GM19025 (cell line): Measurements from ENCODE around the gene NOX5.

ENCODE experiments used
- ATAC-seq: cut with Tn5 transposase; IDR thresholded peaks from one replicate; pipeline ENCODE4 v1.9.1; 2021; ENCODE audit warnings: mild to moderate bottlenecking, low read depth, moderate library complexity; ENCODE audit not compliant: unreplicated experiment

NOX5 gene

GRCh38 chr15:69094124-69094921 lies 79.8 kb downstream of the NOX5 start:
- ATAC-seq = no peak

DNA sequence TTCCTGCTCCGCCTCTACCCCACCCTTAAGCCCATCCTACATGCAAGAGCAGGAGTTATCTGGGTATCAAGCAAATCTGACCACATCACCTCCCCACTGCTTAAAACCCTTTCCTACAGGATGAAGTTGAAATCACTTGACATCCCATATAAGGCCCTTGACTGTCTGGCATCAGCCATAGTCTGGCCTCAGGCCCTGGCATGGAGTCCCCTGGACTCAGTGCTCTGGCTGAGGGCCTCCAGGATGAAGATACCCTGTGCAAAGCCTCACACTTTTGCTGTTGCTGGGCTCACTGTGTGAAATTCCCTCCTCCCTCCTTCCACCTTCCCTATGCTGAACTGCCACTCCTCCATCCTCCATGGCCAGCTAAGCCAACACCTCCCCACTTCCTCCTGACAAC lies 80.8 kb downstream of the NOX5 start:
- no peak for ATAC-seq

DNA sequence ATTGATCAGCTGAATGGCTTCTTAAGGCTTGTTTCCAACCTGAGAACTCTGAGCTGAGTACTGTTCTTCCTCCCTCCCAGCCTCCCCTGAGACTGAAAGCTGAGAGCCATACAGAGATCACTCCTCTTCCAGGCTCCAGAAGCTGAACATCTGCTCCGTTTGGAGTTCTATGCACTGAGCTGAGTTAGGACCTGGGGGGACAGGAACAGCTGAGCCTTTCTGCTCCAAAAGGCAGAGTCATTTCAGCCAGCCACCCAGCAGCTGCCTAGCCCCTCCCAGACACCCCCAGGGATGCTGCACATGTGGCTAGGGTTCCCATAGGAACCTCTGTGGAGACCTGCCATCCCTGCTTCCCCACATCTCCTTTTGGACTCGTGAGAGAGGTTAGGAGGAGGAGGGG lies 81.7 kb downstream of the NOX5 start:
- ATAC-seq = no peak

GRCh38 chr15:69096626-69097025 lies 82.1 kb downstream of the NOX5 start:
- ATAC-seq = no peak

- ATAC-seq = no peak
Measured at GRCh38 chr15:69098771-69099170, 84.3 kb downstream of the NOX5 start.

GRCh38 chr15:69099941-69100340 lies 85.4 kb downstream of the NOX5 start:
- ATAC-seq = no peak

DNA sequence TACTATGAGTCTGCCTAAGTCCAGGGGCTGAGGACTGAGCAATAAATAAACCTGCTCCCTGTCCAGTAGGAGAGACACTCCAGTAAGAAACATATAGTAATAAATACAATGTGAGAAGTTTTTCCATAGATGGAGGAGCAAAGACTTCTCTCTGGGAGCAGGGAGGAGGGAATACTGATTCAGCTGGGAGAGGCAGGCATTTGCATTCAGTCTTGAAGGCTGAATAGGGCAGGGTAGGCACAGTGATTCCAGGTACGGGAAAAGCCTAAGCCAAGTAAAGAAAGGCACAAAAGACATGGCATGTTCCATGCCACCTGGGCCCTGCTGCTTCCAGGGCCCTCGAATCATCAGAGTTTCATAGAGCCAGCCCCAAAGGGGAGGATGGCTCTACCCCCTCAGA lies 86.3 kb downstream of the NOX5 start:
- ATAC-seq = no peak

GRCh38 chr15:69104050-69104750 lies 89.7 kb downstream of the NOX5 start:
- ATAC-seq = peak; percentile 56

GRCh38 chr15:69105451-69105985 lies 91.0 kb downstream of the NOX5 start:
- ATAC-seq = no peak

GRCh38 chr15:69107025-69107620 lies 92.6 kb downstream of the NOX5 start:
- ATAC-seq = no peak
